Stimulated activated CD8-positive, alpha-beta memory T cell treated with anti-CD3 and anti-CD28 coated beads, Interleukin-15, amount 100 ng/mL, for 1 hour (primary cell): Measurements from ENCODE around the gene KRTAP12-1.
"Not testable (repeated sequence)": the region's sequence is repeated elsewhere in the genome, so short reads cannot be mapped to it uniquely, and the experiment has no call there.

ENCODE experiments used
- DNase-seq: peaks from one replicate; pipeline ENCODE4 v3.0.0-alpha.2; 2020; ENCODE audit warnings: low read depth

The KRTAP12-1 gene

DNA sequence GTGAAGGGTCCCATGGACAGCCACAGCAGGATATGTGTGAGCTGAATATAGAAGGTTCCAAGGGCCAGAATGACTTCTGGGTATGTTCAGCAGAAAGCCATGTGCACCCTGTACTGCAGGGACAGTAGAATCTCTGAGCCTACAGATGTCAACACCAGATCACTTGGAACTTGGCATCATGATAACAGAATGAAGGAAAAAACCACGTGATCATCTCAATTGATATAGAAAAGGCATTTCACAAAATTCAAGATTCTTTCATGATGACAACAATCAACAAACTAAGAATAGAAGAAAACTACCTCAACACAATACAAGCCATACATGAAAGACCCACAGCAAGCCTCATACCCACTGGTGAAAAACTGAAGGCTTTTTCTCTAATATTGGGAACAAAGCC lies 14.4 kb downstream of the KRTAP12-1 start:
- DNase-seq, result no peak

DNA sequence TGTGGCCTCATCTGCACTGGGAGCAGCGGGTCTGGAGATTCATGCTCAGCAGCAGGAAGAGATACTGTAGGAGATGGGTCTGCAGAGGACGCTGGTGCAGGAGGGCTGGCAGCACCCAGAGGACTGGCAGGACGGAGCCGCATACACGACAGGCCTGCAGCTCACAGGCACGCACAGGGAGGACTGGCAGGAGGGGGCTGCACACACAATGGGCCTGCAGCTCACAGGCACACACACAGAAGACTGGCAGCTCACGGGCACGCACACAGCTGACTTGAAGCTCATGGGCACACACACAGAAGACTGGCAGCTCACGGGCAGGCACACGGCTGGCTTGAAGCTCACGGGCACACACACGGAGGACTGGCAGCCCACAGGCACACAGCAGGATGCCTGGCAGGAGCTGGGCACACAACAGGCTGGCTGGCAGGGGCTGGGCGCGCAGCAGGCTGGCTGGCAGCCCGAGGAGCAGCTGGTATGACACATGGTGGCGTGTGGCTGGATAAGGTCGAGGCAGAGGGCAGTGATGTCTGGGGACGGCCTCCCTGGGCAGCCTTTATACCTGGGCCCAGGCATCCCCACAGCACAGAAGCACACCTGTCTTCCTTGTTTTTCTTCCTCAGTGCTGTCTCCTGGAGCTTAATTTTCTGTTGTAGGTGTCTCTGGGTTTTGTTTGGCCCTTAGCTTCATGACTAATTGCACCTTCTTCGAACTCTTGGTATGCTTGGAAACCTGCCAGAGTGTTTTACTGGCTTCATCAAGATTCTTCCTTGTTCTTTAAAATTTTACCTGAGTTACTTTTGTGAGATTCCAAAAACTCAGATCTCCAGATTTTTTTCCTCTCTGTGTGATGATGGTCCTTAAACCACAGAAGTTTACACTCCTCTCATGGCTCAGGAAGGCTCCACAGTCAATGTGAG lies 15.3 kb downstream of the KRTAP12-1 start, which contains the start of gene KRTAP12-2:
Gene KRTAP12-2 (minus strand): TSS at position 527 of the 920 bp plus-strand sequence. CDS start 41 bp downstream, at position 486.
- no peak for DNase-seq

DNA sequence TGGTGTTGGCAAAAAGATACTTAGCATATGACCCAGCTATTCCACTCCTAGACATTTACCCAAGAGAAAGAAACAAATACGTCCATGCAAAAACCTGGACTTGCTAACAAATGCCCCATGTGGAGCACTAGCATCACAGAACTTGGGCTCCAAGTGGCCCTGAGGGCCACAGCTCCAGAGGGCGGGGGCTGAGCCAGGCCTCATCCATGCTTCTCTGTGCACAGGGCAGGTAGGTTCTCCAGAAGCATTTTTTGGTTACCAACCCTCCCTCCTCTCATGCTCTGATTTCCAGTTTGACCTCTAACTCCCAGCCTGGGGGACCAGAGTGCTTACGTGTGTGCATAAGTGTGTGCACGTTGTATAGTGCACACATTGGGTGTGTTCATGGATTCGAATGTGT lies 17.3 kb downstream of the KRTAP12-1 start:
- DNase-seq, result no peak

DNA sequence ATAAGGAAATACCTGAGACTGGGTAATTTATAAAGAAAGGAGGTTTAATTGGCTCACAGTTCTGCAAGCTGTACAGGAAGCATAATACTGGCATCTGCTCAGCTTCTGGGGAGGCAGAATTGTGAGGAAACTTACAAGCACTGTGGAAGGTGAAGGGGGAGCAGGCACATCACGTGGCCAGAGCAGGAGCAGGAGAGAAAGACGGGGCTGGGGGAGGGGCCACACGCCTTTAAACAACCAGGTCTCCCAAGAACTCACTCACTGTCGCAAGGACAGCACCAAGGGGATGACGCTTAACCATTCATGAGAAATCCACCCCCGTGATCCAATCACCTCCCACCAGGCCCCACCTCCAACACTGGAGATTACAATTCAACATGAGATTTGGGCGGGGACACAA lies 20.4 kb downstream of the KRTAP12-1 start:
- not testable (repeated sequence) for DNase-seq

DNA sequence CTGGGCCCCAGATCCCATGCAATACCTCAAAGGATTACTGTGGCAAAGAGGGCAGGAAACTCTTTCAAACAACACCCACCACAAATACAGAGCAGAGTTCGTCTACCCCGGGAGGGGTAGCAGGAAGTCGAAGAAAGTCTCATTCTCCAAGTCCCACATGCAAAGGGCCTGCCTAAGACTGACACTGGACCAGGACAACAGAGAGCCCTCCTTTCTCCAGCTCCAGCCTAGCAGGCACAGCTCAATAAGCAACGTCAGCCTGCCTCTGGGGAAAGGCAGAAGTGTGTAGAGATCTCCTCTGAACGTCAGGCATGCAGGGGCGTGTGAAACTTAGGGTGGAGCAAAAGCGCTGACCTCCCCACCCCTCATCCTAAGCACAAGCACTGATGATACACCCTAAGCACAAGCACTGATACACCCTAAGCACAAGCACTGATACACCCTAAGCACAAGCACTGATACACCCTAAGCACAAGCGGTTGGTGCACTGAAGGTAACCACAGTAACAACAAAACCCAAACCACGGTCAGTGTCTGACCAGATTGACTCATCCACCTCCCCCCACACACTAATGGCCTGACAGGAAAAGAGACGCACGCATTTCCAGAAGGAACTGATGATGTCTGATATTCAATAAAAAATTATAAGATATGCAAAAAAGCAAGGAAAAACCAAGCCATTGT lies 22.9 kb downstream of the KRTAP12-1 start:
- DNase-seq, result no peak

DNA sequence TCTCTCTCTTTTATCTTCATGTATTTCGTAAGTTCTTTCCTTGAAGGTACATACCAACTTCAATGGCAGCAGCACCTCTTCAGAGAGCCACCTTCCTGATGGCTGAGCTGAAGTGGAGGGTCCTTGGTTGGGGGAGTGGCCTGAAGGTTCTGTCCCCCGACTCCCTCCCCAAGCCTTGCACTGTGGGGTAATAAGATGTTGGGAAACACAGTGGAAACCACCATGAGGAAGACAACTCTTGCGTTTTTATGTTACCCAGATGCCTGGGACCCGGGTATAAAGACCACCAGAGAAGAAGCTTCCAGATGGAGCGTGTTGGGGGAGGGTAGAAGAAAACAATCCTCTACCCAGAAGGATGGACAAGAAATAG lies 23.4 kb downstream of the KRTAP12-1 start:
- no peak for DNase-seq

DNA sequence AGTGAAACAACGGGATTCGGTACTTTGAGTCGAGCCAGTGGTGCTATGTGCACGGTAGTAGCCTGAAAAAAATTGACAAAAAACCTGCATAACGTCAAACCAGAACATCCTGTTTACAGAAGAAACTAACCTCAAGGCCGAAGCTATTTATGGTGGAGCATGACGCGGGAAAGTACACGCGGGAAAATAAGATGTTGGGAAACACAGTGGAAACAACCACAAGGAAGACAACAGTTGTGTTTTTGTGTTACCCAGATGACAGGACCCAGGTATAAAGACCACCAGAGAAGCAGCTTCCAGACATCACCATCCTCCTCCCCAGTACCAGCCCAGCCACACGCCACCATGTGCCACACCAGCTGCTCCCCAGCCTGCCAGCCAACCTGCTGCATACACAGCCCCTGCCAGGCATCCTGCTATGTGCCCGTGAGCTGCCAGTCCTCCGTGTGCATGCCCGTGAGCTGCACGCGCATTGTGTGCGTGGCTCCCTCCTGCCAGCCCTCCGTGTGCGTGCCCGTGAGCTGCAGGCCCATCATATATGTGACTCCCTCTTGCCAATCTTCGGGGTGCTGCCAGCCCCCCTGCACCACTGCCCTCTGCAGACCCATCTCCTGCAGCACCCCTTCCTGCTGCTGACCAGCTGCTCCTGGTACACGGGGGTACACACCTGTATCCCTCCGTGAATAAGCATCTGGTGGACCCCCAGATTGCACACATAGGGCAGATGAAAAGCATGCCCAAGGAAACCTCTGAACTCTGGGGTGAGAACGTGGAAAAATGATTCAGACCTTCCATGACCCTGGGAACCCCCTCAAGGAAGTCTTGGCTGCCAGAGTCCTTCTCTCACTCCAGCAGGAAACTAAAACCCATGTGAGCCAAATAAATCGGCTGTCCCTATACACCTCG lies 24.1 kb downstream of the KRTAP12-1 start, which contains the start of gene KRTAP12-3:
Gene KRTAP12-3 (plus strand): TSS at position 298 of the 906 bp plus-strand sequence. CDS start 48 bp downstream, at position 346.
- no peak for DNase-seq

DNA sequence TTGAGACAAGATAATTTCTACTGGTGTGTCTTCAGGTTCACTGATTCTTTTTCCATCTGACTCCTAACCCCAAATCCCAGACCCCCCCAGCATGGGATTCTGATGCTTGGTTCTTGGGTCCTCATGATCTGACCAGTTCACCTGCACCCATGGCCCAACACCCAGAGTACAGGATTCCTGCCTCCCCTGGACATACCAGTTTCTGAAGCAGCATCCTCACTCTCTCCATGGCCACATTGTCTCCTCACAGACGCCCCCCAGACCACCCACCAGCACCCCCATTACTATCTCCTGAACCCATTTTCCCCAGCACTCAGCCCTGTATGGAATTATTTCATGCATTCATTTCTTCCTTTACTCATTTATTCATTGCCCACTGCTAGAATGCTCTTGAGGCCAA lies 25.1 kb downstream of the KRTAP12-1 start:
- DNase-seq, result no peak

DNA sequence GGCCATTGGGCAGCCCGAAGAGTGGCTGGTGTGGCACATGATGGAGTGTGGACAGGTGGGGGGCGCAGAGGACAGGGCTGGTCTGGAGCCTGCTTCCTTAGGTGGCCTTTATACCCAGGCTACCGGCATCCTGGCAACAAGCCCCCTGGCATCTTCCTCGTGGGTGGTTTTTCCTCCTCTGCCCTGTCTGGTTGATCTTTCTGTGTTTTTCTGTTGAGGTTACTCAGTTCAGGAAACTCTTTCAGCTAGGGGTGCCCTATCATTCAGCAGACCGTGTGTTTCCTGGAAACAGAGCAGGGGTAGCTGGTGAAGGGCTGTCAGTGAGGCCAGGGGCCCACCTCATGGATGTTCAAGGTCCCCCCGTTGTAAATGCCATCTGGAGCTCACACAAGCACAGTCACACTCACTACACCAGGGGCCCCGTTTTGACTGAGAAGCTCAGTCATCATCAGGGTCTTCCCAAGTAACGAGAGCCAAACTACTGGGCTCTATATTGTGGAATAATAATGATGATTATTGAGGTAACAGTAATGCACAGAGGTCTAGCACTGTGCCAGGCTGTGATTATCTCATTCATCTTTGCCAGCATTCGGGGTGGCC lies 27.3 kb downstream of the KRTAP12-1 start, which contains the start of gene KRTAP12-4:
Gene KRTAP12-4 (minus strand): TSS at position 84 of the 600 bp plus-strand sequence. CDS start 45 bp downstream, at position 39.
- DNase-seq, result no peak

DNA sequence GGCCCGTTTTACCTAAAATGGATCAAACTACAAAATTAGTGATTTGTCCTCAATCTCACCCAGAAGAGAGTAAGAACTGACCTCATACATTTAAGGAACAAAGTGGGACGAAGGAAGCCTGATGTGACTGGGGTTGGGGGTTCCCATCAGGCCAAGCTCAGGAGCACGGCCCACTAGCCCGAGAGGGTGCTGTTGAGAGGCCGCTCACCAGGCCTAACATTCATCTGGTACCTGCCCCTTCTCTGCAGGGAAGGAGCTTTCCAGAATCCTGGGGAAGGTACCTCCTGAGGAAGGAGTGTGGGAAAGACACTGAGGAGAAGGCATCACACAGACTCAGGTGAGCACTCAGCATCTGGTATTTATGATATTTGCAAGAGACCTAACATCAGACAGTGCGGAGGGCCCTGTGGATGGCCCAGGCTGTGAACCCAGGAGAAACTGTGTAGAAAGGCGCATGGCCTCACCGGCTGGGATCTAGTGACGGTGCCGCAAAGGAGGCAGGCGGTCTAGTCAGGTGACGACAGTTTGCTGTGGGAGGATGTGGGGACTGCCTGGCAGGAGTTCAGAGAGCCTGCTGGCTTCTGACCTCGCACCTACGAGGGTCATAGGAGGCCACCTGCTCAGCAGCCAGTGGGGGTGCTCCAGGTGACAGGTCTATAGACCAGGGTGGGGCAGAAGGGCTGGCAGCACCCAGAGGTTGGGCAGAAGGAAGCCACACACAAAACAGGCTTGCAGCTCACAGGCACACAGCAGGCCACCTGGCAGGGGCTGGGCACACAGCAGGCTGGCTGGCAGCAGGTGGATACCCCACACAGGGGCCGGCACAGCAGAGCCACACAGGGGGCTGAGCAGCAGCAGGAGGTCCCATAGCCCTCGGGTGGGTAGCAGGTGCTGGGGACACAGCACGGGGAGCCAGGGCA lies 28.0 kb downstream of the KRTAP12-1 start:
- DNase-seq, result no peak

DNA sequence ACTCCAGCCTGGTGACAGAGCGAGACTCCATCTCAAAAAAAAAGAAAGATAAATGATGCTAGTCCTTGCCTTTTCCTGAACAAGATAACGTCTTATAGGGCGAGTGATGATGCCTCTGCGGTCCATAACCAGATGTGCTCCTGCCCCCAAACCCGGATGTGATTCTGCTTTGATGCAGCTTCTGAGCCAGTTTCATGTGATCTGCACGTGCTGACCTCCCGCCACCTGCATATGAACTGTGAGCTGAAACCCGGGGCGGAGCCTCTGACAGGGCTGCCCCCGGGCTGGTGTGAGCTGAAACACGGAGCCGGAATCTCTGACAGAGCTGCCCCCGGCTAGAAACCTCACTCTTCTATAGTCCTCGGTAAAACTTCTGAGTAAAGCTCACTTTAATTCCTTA lies 28.8 kb downstream of the KRTAP12-1 start:
- DNase-seq, result no peak

DNA sequence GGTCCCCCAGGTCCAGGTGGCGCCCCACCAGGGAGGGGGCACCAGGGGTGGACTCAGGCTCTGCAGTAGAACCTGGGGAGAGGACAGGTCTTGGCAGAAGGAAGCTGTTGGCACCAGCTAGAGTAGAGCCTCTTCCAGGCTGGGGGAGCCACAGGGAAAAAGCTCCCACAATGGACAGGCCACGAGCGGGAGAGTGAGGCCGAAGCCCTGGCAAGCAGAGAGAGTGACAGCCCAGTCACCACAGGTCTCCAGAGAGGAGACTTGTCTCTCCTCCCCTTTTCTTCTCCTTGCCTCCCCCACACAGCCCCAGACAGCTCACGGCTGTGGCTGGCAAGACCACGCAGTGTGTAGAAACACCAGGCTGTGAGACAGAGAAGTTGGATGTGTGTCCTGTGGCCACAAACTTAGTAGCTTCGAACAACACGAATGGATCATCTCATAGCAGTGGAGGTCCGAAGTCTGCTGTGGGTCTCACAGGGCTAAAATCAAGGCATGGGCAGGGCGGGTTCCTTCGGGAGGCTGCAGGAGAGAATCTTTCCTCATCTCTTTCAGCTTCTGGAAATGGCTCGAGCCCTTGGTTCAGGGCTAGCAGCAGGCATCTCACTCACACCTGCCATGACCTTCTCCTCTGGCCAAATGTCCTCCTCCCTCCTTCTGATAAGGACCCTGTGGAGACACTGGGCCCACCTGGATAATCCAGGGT lies 30.8 kb downstream of the KRTAP12-1 start:
- no peak for DNase-seq

DNA sequence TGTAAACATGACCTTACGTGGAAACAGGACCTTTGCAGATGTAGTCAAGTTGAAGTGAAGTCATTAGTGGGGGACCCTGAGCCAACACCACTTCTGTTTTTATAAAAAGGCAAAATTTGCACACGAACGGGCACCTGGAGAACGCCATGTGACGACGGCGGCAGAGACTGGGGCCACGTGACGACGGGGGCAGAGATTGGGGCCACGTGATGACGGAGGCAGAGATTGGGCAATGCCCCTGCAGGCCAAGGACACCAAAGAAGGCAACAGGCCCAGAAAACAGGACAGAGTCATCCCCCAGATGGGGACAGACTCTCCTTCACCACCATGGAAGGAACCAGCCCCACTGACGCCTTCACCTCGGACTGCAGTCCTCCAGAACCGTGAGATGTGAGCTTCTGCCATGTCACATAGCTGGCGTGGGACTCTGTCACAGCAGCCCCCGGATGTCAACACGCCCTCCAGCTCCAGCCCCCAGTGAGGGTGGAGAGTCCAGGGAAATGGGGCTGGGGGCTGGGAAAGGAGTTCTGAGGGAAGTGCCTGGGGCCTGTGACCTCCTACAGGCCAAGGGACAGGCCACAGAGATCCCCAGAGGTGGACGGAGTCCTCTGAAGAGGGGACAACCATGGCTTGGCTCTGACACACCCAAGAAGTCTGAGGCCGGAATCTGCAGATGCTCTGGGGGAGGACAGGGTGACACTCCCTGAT lies 31.5 kb downstream of the KRTAP12-1 start:
- DNase-seq, result no peak

DNA sequence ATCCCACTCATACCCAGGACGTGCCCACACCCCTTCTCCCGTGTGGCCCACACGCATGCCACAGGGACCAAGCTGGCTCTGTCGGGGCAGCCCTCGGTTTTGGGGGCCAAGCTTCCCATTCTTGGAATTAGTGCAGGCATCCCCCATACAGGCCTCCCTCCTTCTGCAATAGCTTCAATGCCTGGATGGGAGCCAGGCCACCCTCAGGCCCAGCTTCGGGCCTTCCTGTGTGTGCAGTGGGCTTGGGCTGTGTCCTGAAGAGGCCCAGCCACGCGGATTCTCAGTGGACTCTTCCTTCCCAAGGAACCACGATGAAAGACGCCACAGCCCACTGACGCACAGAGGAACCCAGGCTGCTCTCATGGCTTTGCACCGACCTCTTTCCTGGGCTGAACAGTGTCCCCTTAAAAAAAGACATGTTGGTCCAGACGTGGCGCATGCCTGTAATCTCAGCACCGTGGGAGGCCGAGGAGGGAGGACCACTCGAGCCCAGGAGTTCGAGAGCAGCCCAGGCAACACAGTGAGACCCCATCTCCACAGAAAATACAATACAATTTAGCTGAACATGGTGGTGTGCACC lies 32.4 kb downstream of the KRTAP12-1 start:
- no peak for DNase-seq

DNA sequence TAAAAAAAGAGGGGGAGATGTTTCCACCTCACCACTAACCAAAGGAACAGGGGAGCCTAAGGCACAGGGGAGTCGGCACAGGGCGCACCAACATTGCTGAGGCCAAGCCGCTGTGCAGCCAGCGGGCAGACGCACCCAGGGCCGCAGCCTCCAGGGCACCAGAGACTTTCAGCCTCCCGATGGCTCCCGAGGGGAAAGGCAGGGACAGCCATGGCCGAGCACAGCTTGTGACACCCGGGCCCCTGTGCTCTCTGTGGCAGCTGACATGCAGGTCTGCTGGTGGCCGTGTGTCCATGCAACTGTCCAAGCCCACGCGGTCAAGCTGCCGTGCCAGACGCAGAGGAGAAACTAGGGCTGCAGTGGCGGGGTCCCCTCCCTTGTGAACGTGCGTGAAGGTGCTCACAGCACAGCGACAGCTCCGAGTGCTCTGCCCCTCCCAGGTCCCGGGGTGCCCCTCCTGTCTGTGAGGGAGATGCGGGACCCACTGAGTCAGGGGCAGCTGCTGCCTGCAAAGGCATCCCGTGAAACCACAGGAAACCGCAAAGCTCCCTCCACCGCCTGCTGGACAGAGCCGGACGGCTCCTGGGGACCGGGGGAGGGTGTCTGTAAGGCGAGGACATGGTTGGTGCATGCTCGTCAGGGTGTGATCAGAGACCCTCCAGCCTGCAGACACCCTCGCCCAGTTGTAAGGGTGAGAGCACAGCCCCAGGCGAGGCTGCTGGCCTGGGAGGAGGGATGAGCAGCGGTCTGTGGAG lies 33.2 kb downstream of the KRTAP12-1 start:
- no peak for DNase-seq

DNA sequence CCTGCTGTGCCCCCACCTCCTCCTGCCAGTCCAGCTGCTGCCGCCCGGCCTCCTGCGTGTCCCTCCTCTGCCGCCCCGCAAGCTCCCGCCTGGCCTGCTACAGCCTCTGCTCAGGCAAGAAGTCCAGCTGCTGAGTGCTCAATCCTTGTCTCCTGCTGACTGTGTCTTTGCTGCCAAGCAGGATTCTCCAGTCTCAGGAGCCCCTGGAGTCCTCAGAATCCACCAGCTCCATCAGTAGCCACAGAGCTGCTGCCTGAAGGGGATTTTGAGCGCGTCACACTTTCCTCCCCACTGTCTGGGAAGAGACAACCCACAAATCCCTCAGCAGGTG lies 34.8 kb downstream of the KRTAP12-1 start:
- no peak for DNase-seq

DNA sequence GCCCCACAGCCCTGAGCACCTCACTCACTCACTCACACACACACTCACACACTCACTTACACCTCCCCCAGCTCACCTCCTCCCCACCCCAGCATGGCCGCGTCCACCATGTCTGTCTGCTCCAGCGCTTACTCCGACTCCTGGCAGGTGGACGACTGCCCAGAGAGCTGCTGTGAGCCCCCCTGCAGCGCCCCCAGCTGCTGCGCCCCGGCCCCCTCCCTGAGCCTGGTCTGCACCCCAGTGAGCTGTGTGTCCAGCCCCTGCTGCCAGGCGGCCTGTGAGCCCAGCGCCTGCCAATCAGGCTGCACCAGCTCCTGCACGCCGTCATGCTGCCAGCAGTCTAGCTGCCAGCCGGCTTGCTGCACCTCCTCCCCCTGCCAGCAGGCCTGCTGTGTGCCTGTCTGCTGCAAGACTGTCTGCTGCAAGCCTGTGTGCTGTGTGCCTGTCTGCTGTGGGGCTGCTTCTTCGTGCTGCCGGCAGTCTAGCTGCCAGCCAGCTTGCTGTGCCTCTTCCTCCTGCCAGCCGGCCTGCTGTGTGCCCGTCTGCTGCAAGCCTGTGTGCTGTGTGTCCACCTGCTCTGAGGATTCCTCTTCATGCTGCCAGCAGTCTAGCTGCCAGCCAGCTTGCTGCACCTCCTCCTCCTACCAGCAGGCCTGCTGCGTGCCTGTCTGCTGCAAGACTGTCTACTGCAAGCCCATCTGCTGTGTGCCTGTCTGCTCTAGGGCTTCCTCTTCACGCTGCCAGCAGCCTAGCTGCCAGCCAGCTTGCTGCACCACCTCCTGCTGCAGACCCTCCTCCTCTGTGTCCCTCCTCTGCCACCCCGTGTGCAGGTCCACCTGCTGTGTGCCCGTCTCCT lies 35.4 kb downstream of the KRTAP12-1 start, which contains the start of gene KRTAP10-11:
Gene KRTAP10-11 (plus strand): TSS at position 49 of the 856 bp plus-strand sequence. CDS start 45 bp downstream, at position 94.
- DNase-seq, result not testable (repeated sequence)
